SIG-M5 treated with dmso at 0.1 percent for 504 hours (cell line): ENCODE results near the gene HSPD1.

Experiments
- DNase-seq: peaks from one replicate; lab custom pipeline; 2025; ENCODE audit not compliant: unreplicated experiment; lab: John Stamatoyannopoulos, UW

The HSPD1 gene

DNA sequence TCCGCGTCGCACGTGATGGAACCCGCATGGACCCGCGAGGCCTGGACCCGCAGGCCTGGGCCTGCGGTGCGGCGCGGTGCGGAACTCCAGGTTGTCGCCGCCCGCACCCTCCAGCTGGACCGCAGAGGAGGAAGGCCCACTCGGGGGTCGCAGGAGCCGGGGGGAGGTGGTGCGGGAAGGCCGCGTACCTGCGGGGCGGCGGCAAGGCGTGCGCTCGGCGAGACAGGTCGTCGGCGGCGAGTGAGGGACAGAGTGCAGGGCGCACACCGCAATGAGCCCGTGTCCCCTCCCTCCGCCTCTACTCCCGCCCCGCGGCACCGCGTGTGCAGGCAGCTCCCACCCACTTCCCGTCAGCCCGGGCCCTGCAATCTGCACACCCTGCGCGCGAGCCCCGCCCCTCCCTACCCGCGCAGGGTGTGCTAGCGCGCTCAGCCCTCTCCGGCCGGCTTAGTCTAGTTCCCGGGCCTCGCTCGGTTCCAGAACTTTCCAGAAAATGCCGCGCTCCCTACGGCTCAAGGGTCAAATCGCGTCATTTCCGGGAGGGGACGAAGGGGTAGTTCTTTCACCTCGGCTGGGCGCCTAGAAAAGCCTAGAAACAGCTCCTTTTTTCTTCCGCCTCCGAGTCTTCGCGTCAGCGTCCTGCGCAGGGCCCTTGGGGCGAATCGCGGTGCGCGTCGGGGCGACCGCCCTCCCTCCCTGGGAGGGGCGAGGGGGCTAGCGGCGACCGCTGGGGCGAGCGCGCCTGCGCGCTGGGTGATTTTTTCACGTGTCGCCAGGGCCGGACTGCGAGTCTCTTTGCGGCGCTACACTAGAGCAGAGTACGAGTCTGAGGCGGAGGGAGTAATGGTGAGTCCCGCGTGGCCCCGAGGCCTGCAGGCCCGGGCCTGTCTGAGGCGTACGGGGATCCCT is at the start of gene HSPD1, which contains the start of gene HSPE1:
Gene HSPD1 (minus strand): TSS at position 247 of the 909 bp plus-strand sequence. CDS start 992 bp downstream, outside the sequence.
Gene HSPE1 (plus strand): TSS at position 786 of the 909 bp plus-strand sequence. CDS start 58 bp downstream, at position 844.
- DNase-seq: peak; percentile 99

GRCh38 chr2:197548582-197548981 is 48.9 kb upstream of the HSPD1 start:
- DNase-seq: no peak

- no peak for DNase-seq
Measured at GRCh38 chr2:197547163-197547900, 47.7 kb upstream of the HSPD1 start.

- no peak for DNase-seq
Measured at GRCh38 chr2:197543206-197543605, 43.6 kb upstream of the HSPD1 start.

GRCh38 chr2:197539734-197540133 is 40.1 kb upstream of the HSPD1 start:
- no peak for DNase-seq

GRCh38 chr2:197538412-197538811 is 38.8 kb upstream of the HSPD1 start:
- DNase-seq: no peak

GRCh38 chr2:197517150-197517549 is 17.5 kb upstream of the HSPD1 start:
- DNase-seq: no peak

DNA sequence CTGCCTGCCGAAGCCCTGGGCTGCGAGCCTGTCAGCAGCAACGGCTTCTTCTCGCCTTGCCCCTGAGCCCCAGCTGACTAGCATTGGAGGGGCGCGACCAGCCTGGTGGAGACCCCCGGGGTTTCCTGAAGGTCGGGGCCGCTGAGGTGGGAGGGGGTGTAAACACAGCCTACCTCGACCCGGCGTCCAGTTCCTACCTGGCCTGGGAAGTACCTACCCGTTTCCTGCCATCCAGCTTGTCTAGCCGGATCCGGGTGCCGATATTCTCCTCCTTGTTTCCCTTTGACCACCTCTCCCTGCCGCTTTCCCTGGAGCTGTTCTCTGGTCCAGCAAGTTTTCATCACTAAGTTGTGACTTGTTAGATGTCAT is 16.7 kb upstream of the HSPD1 start:
- DNase-seq: no peak

DNA sequence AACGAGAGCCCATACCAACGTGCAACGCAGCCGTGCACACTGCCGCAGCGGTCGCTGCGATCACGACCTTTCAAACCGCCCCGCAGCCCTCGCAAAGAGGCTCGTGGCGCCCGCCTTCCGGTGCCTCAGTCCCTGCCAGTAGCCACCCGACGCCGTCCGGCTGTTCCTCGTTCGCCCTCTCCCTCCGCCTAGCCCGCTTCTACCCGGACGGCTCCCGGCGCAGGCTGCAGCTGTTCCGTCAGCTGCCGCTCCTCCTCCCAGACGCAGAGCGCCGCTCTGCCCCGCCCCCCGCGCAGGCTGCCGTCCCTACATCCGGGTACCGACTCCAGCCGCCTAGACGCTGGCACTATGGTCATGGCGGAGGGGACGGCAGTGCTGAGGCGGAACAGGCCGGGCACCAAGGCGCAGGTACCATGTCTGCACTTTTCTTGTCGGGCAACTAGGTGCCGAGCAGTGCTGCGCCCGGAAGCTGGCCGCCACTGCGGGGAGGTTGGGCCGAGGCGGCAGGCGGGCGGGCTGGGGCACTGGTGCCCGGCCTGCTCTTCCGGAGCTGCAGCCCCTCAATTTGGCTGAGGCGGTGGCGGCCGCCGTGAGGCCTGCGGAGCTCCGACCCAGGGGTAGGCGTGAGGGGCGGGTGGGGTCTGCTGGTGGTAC is 16.2 kb upstream of the HSPD1 start, which contains the start of gene MOB4:
Gene MOB4 (plus strand): TSS at position 328 of the 654 bp plus-strand sequence. CDS start 21 bp downstream, at position 349.
- DNase-seq: peak; percentile 96

DNA sequence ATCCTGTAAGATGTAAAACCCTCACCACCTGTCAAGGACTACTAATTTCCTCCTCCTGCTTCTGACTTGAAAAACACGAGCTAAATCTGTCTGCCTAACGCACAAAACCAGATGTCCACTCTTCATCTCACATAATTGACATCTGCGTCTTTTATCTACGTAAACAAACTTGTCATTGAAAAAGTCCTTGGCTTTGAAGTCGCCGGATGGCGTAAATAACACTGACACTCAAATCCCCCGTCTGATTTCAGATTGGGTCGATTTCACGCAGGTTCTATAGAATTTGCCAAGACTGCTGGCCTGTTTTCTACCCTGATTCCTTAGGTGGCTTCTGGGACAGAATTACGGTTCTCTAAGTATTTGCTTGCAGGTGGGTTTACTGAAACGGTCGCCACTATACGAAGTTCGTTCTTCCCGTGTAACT is 15.7 kb upstream of the HSPD1 start:
- no peak for DNase-seq

- DNase-seq: peak; percentile 28
Measured at GRCh38 chr2:197514754-197515153, 15.1 kb upstream of the HSPD1 start.

DNA sequence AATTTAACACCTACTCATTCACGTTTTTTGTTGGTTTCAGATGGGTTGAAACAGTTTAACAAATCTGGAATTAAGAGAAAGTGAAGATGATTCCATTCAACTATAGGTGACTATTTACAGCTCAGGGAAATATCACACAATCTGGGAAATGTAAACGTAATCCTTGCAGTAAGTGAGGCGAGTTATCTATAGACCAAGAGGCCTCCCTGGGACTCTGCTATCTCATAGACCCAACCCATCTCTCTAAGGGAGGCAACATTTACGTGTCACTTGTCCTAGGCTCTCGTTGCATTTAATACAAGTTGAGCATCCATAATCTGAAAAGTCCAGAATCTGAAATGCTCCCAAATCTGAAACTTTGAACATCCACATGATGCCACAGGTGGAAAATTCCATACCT is 14.3 kb upstream of the HSPD1 start:
- DNase-seq: no peak

GRCh38 chr2:197506658-197507057 is 7.0 kb upstream of the HSPD1 start:
- no peak for DNase-seq

GRCh38 chr2:197504512-197504911 is 4.9 kb upstream of the HSPD1 start:
- DNase-seq: no peak

- DNase-seq: no peak
Measured at GRCh38 chr2:197504000-197504399, 4.4 kb upstream of the HSPD1 start.

- DNase-seq: no peak
Measured at GRCh38 chr2:197502685-197503084, 3.0 kb upstream of the HSPD1 start.

DNA sequence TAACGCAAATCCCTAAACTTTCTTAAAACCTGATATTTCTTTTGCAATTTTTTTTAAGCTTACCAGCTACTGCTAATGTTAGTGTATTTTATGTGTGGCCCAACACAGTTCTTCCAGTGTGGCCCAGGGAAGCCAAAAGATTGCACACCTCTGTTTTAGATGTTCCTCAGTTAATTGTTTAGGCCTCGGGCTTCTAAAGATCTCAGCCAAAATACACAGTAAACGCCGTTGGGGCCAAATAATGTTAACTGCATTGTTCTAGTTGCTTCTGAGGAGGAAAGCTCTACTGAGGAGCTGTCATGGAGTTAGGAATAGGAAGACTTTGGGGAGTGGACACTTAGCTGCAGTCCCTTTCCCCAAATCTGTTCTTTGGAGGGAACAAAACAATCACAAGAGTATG is 2.6 kb upstream of the HSPD1 start:
- no peak for DNase-seq

DNA sequence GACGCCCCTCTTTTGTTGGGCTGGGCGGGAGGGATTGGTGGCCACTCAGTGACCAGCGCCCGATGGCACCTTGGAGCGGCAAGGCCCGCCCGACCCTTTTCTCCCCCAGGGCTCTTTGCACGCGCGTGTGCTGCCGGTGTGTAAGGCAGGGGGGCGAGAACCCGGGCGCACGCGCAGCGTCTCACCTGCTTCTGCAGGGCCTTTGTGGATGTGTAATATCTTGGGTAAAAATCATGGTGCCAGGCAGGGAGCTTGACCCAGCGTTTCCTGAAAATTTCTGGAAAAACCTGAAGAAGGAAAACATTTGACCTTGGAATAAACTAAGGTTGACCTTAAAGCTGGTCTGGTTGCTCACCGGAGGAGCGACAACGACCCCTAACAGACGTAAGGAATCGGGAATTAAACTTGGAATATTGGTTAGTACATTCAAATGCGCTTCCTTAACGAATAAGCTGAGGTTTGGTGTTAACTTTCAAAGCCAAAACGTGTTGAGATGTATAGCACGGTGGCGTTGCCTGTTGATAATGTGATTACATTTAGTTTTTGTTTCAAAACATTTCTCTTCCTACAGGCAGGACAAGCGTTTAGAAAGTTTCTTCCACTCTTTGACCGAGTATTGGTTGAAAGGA is 977 bp upstream of the HSPD1 start:
- no peak for DNase-seq

DNA sequence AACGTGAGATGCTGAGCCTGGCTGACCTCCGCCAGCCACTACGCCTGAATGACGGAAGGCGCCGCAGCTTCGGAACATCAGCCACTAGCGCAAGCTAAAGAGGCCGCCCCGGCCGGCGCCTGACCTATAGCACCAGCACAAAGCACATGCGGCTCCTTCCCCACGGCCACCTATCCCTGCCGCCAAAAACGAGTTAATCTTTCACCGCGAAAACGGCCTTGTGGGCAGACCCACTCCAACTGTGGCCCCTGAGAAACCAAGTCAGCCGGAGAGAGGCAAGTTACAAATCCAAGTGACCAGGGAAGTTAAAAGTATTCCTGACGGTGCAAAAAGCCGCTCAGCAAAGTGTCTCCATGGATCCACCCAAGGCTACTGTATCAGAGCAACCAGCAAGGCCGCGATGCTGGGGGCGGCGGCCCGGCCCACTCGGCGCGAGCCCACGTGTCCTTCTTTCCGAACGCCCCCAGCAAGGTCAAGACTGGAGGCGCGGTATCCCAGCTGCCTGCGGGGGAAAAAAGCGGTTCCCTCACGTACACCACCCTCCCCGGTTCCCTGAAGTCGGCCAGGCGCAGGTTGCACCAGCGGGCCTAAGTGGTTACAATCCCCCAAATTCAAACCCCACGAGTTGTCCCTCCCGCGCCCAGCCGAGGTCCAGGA is 575 bp downstream of the HSPD1 start:
- DNase-seq: peak; percentile 56

- no peak for DNase-seq
Measured at GRCh38 chr2:197498235-197498936, 1.3 kb downstream of the HSPD1 start.
